IPS DF 4.7 (cell line): Measurements from ENCODE around the gene DENND1A.
"Not testable (repeated sequence)": the region's sequence is repeated elsewhere in the genome, so short reads cannot be mapped to it uniquely, and the experiment has no call there.

Experiments
- DNase-seq: peaks from one replicate; pipeline ENCODE4 v3.0.0-alpha.2; 2013; ENCODE audit warnings: low spot score; ENCODE audit errors: extremely low read depth

The DENND1A gene

GRCh38 chr9:123929870-123930831 lies at the start of gene DENND1A:
TSS of gene DENND1A (minus strand) at chr9:123930126. CDS start at chr9:123929905, 221 bp downstream.
- no peak for DNase-seq

- no peak for DNase-seq
Observed at GRCh38 chr9:123978981-123979380, 49.1 kb upstream of the DENND1A start.

- DNase-seq: not testable (repeated sequence)
Observed at GRCh38 chr9:123976579-123976978, 46.7 kb upstream of the DENND1A start.

GRCh38 chr9:123975871-123976270 lies 45.9 kb upstream of the DENND1A start:
- DNase-seq: no peak

GRCh38 chr9:123974471-123974870 lies 44.5 kb upstream of the DENND1A start:
- DNase-seq: no peak

GRCh38 chr9:123973590-123974223 lies 43.8 kb upstream of the DENND1A start:
- DNase-seq: no peak

- no peak for DNase-seq
Observed at GRCh38 chr9:123972618-123973017, 42.7 kb upstream of the DENND1A start.

- DNase-seq: no peak
Observed at GRCh38 chr9:123967323-123967722, 37.4 kb upstream of the DENND1A start.

GRCh38 chr9:123965801-123966686 lies 36.1 kb upstream of the DENND1A start:
- DNase-seq: no peak

GRCh38 chr9:123964761-123965160 lies 34.8 kb upstream of the DENND1A start:
- no peak for DNase-seq

GRCh38 chr9:123960965-123961364 lies 31.0 kb upstream of the DENND1A start:
- no peak for DNase-seq

GRCh38 chr9:123960366-123960765 lies 30.4 kb upstream of the DENND1A start:
- no peak for DNase-seq

GRCh38 chr9:123959787-123960186 lies 29.9 kb upstream of the DENND1A start:
- DNase-seq: no peak

GRCh38 chr9:123957731-123958130 lies 27.8 kb upstream of the DENND1A start:
- no peak for DNase-seq

- DNase-seq: no peak
Observed at GRCh38 chr9:123957168-123957721, 27.3 kb upstream of the DENND1A start.

- DNase-seq: no peak
Observed at GRCh38 chr9:123955637-123956036, 25.7 kb upstream of the DENND1A start.

GRCh38 chr9:123954518-123955280 lies 24.8 kb upstream of the DENND1A start:
- DNase-seq: no peak

- DNase-seq: no peak
Observed at GRCh38 chr9:123952641-123953495, 22.9 kb upstream of the DENND1A start.

GRCh38 chr9:123948286-123948685 lies 18.4 kb upstream of the DENND1A start:
- no peak for DNase-seq

GRCh38 chr9:123947326-123947725 lies 17.4 kb upstream of the DENND1A start:
- no peak for DNase-seq
